Activated CD8-positive, alpha-beta T cell treated with anti-CD3 and anti-CD28 coated beads for 36 hours (primary cell): ENCODE results near the gene CYB5B. TPM values are rescaled to one million over a fixed set of nuclear protein-coding genes. Genes with fewer than 3 reads are reported as not detected.
"Not testable (repeated sequence)": the region's sequence is repeated elsewhere in the genome, so short reads cannot be mapped to it uniquely, and the experiment has no call there.

Experiments used
- ATAC-seq: fragments of 200-7000 bp; cut with Tn5 transposase; one replicate; pipeline ENCODE4 v1.10.0; 2021; ENCODE audit warnings: mild to moderate bottlenecking, moderate library complexity
- CTCF ChIA-PET: fragments of 350-600 bp; sonication (Branson Sonifier 250); formaldehyde crosslinking; loops from one replicate; lab custom pipeline; 2021; ENCODE audit warnings: antibody characterized with exemption; lab: Charles Lee
- POLR2A ChIA-PET: fragments of 350-600 bp; sonication (Branson Sonifier 250); formaldehyde crosslinking; loops from one replicate; lab custom pipeline; 2021; ENCODE audit warnings: antibody characterized with exemption; lab: Charles Lee
- DNase-seq: peaks from one replicate; pipeline ENCODE4 v3.0.0-alpha.2; 2020
- H3K27ac Mint-ChIP-seq: one replicate; pipeline ENCODE4 v1.8.0; 2021; ENCODE audit warnings: mild to moderate bottlenecking, mixed read lengths
- H3K27me3 Mint-ChIP-seq: one replicate; pipeline ENCODE4 v1.8.0; 2021; ENCODE audit warnings: mixed read lengths
- H3K36me3 Mint-ChIP-seq: one replicate; pipeline ENCODE4 v1.8.0; 2021; ENCODE audit warnings: low read depth, mixed read lengths
- H3K4me1 Mint-ChIP-seq: one replicate; pipeline ENCODE4 v1.8.0; 2021; ENCODE audit warnings: low read depth, mixed read lengths
- H3K4me3 Mint-ChIP-seq: one replicate; pipeline ENCODE4 v1.8.0; 2021; ENCODE audit warnings: mild to moderate bottlenecking, moderate library complexity, mixed read lengths
- H3K9me3 Mint-ChIP-seq: one replicate; pipeline ENCODE4 v1.8.0; 2021; ENCODE audit warnings: mixed read lengths
- CTCF ChIP-seq: fragments of 200-600 bp; IDR thresholded peaks from one replicate; pipeline ENCODE4 v1.8.0; 2022; ENCODE audit warnings: antibody characterized with exemption, mild to moderate bottlenecking
- intact Hi-C: fragments of 100-400 bp; cut with micrococcal nuclease; formaldehyde crosslinking; loops from one replicate; pipeline ENCODE4 v1.10.0; 2022
- total RNA-seq, 2 experiments: library from RNA; stranded (reverse); gene quantifications; one replicate each; pipeline ENCODE4 v1.2.3, GENCODE V29; 2021

The CYB5B gene
- total RNA-seq, 2 experiments from 2014 or later: 159 to 163 TPM

GRCh38 chr16:69419956-69420355 is 4.5 kb upstream of the CYB5B start:
- CTCF ChIA-PET: interaction anchor here (0.9 to 4.1 kb wide), 2 partner anchors 12 to 23 kb away, joined by 3 to 21 read pairs; no protein-coding TSS in a partner anchor
- Mint-ChIP-seq H3K36me3 (peaks cover 7% of the 10 kb centered on the region), H3K9me3 (peaks cover 3% of the 10 kb centered on the region), H3K4me1 (peaks cover 10% of the 10 kb centered on the region), H3K27me3 (no peaks in the 10 kb centered on the region), H3K4me3 (no peak overlapping the region), H3K27ac (no peak overlapping the region)
- DNase-seq: no peak
- no peak for ATAC-seq
- intact Hi-C loops: no loop called here
- POLR2A ChIA-PET: interaction anchor here (0.7 to 1.5 kb wide), 2 partner anchors 116 to 145 kb away, joined by 3 read pairs; no protein-coding TSS in a partner anchor
- no peak for TF ChIP-seq CTCF

- intact Hi-C loops: no loop called here
- no peaks in the 10 kb centered on the region for H3K27me3 Mint-ChIP-seq
- CTCF ChIA-PET: interaction anchor here (1.0 kb wide), 1 partner anchor 27 kb away, joined by 4 read pairs; no protein-coding TSS in a partner anchor
- ATAC-seq (no peak), DNase-seq (no peak)
- H3K36me3 Mint-ChIP-seq: peaks cover 27% of the 10 kb centered on the region
- H3K4me1 Mint-ChIP-seq: peaks cover 24% of the 10 kb centered on the region
- POLR2A ChIA-PET: no interaction called here
- peak overlapping the region; percentile 39 for H3K27ac Mint-ChIP-seq
- peak overlapping the region; percentile 49 for H3K4me3 Mint-ChIP-seq
- peaks cover 3% of the 10 kb centered on the region for H3K9me3 Mint-ChIP-seq
- no peak for TF ChIP-seq CTCF
Observed at GRCh38 chr16:69423189-69423588, 1.2 kb upstream of the CYB5B start.

GRCh38 chr16:69424935-69425784 is 741 bp downstream of the CYB5B start:
- peaks cover 45% of the 10 kb centered on the region for H3K36me3 Mint-ChIP-seq
- no peaks in the 10 kb centered on the region for H3K27me3 Mint-ChIP-seq
- H3K4me3 Mint-ChIP-seq: peak overlapping the region; percentile 91
- H3K27ac Mint-ChIP-seq: peak overlapping the region; percentile 95
- ATAC-seq: no peak
- no peak for DNase-seq
- no peak for TF ChIP-seq CTCF
- peaks cover 38% of the 10 kb centered on the region for H3K4me1 Mint-ChIP-seq
- ChIA-PET CTCF (interaction anchor here (0.6 to 1.8 kb wide), 7 partner anchors 18 to 142 kb away, joined by 3 to 8 read pairs (median 4); no protein-coding TSS in a partner anchor), POLR2A (interaction anchor here (0.6 to 2.0 kb wide), 12 partner anchors 14 to 1597 kb away, joined by 3 to 10 read pairs (median 4); no protein-coding TSS in a partner anchor)
- peaks cover 13% of the 10 kb centered on the region for H3K9me3 Mint-ChIP-seq
- intact Hi-C loops: no loop called here

- intact Hi-C loops: no loop called here
- H3K36me3 Mint-ChIP-seq: peaks cover 66% of the 10 kb centered on the region
- ChIA-PET POLR2A (interaction anchor here (1.2 to 1.6 kb wide), 2 partner anchors 49 to 136 kb away, joined by 3 to 4 read pairs; no protein-coding TSS in a partner anchor), CTCF (interaction anchor here (0.7 kb wide), 1 partner anchor 14 kb away, joined by 3 read pairs; no protein-coding TSS in a partner anchor)
- ATAC-seq (no peak), DNase-seq (no peak)
- peaks cover 47% of the 10 kb centered on the region for H3K4me1 Mint-ChIP-seq
- no peak overlapping the region for H3K27ac Mint-ChIP-seq
- no peak for TF ChIP-seq CTCF
- H3K9me3 Mint-ChIP-seq: peaks cover 10% of the 10 kb centered on the region
- no peaks in the 10 kb centered on the region for H3K27me3 Mint-ChIP-seq
- H3K4me3 Mint-ChIP-seq: no peak overlapping the region
Observed at GRCh38 chr16:69428652-69429051, 4.2 kb downstream of the CYB5B start.

GRCh38 chr16:69429058-69429640 is 4.7 kb downstream of the CYB5B start:
- Mint-ChIP-seq H3K4me1 (peaks cover 49% of the 10 kb centered on the region), H3K36me3 (peaks cover 68% of the 10 kb centered on the region), H3K9me3 (peaks cover 10% of the 10 kb centered on the region), H3K27ac (peak overlapping the region; percentile 1)
- DNase-seq: peak; percentile 21
- intact Hi-C loops, H3K4me3 Mint-ChIP-seq, H3K27me3 Mint-ChIP-seq, ATAC-seq, CTCF ChIA-PET: not testable (repeated sequence)
- POLR2A ChIA-PET: interaction anchor here (1.6 kb wide), 1 partner anchor 135 kb away, joined by 4 read pairs; no protein-coding TSS in a partner anchor
